Measurements from ENCODE around the gene NCKAP5. TPM values are rescaled to one million over a fixed set of nuclear protein-coding genes. Genes with fewer than 3 reads are reported as not detected.

Gene NCKAP5
- total and polyA plus RNA-seq, 9 donors, result 0.80 to 2.7 (median 2.2) TPM

DNA sequence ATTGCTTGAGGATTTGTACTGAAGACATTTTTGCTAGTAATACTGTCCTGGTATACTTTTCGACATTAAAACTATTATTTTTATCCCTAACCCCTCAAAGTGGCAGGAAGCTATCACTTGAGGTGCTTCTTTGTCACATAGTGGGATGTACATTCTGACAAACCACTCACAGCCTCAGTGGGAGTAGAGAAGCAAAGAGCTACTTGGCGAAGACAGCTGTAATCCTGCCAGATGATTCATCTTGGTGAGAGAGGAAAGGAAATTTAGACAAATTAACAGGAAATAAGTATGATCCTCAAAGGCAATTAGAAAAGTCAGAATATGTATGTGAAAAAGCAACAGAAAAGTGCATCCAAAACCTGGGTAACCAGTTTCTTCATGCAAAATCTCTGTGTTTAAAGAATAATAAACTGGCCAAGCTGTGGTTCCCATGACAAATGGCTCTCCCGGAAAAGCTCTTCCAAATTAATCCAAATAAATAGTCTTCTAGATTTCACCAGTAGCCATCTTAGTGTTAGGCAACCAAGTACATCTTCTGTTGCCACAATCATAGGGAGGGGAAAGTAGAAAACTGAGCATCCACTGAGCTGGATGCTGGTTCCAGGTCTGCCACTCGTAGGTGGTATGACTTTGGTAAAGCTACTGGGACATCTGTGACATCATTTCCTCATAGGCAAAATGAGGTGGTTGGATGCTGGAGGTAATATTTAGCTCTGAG is 590.3 kb downstream of the NCKAP5 start:
- Histone ChIP-seq H3K9me3 (no peaks in the 10 kb centered on the region), H3K4me1 (ENCODE audit: insufficient read depth) (no peaks in the 10 kb centered on the region), H3K36me3 (no peaks in the 10 kb centered on the region), H3K27me3 (no peaks in the 10 kb centered on the region), H3K4me3 (no peak overlapping the region), H3K27ac (no peak overlapping the region)
- DNase-seq, result no peak
- WGBS, 3 donors, result 46 to 51% (median 50%) methylated on average over 4 of the region's 4 CpGs
- TF ChIP-seq POLR2A (IDR thresholded peaks at IDR 0.05) (no peak), EP300 (IDR thresholded peaks at IDR 0.05) (no peak)
- TF ChIP-seq, protein P1, sequence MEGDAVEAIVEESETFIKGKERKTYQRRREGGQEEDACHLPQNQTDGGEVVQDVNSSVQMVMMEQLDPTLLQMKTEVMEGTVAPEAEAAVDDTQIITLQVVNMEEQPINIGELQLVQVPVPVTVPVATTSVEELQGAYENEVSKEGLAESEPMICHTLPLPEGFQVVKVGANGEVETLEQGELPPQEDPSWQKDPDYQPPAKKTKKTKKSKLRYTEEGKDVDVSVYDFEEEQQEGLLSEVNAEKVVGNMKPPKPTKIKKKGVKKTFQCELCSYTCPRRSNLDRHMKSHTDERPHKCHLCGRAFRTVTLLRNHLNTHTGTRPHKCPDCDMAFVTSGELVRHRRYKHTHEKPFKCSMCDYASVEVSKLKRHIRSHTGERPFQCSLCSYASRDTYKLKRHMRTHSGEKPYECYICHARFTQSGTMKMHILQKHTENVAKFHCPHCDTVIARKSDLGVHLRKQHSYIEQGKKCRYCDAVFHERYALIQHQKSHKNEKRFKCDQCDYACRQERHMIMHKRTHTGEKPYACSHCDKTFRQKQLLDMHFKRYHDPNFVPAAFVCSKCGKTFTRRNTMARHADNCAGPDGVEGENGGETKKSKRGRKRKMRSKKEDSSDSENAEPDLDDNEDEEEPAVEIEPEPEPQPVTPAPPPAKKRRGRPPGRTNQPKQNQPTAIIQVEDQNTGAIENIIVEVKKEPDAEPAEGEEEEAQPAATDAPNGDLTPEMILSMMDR (IDR thresholded peaks at IDR 0.05), result no peak
- intact Hi-C loops (cut with DNase I), result no loop called here

DNA sequence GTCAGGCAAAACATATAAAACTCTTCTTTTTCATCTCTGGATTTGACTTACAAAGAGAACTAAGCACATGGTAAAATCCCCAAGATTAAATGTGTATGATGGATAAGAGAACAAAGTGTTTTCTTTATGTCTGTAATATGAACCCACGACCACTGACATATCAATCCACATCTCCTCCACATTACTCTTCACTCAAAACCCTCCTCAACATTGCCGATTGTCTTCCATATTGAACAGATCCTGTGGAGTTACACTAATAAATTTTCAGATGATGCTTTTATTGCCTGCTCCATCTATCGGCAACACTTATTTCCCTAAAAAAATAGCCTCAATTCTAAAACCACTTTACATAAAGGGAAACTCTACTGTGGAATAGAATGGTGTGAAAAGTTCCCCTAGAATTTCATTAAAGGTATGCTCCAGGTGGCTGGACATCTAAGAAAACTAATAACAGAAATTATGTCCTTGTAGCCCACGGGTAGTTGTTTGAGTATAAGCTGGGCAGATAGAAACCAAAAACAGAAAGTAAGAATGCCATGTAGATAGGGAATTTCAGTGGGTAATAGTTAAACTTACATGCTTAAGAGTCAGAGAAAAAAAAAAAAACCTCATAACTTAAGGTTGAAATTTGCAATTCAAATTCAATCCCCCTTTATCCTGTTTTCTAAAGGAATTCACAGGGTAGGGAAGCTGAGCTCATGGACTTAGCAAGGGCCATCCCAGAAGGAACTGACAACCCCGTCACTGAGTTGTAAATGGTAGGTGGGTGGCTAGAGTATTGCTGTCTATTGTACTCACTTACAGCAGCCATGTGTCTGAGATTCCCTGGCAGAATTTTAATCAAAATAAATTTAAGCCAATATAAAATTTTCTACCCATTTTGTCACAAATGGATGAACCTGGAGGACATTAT is 592.8 kb downstream of the NCKAP5 start:
- Histone ChIP-seq H3K36me3 (no peaks in the 10 kb centered on the region), H3K4me1 (ENCODE audit: insufficient read depth) (no peaks in the 10 kb centered on the region), H3K4me3 (no peak overlapping the region), H3K27me3 (no peaks in the 10 kb centered on the region), H3K27ac (no peak overlapping the region), H3K9me3 (no peaks in the 10 kb centered on the region)
- no peak for DNase-seq
- no peak for TF ChIP-seq POLR2A (IDR thresholded peaks at IDR 0.05)
- TF ChIP-seq, protein P1 (IDR thresholded peaks at IDR 0.05), result no peak
- WGBS, 3 donors, result 46 to 62% (median 59%) methylated on average over 5 of the region's 5 CpGs
- intact Hi-C loops (cut with DNase I), result no loop called here

DNA sequence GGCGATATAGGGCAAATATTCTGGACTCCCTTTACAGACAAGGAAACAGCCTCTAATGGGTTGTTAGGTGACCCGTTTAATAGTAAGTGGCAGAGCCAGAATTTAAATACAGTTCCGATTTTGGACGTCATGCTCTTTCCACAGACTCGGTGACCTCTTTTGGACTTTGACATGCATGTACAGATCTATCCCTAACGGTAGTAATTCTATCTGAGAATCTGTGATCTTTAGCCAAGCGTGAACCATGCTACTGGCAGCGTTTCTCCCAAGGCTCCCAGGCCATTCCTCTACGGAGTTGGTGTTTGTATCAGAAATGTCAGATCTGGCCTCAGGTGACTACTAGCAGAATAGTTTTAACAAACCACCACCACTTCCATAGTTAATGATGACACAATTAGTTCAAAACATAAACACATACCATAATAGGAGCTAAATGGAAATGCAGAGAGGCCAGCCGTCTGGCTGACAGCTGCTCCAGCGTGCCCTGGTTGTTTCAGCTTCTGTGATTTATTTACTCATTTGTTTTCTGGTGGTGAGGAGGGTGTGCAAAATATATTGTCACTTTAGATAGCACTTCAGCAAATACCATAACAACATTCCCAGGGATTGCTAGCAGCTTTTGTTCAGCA is 593.7 kb downstream of the NCKAP5 start:
- 60 to 69% (median 67%) methylated on average over 11 of the region's 11 CpGs for WGBS, 3 donors
- intact Hi-C loops (cut with DNase I), result no loop called here
- Histone ChIP-seq H3K36me3 (no peaks in the 10 kb centered on the region), H3K27ac (no peak overlapping the region), H3K9me3 (no peaks in the 10 kb centered on the region), H3K4me3 (no peak overlapping the region), H3K4me1 (ENCODE audit: insufficient read depth) (no peaks in the 10 kb centered on the region), H3K27me3 (no peaks in the 10 kb centered on the region)
- DNase-seq, result no peak
- TF ChIP-seq, protein P1 (IDR thresholded peaks at IDR 0.05), result no peak
- TF ChIP-seq POLR2A (IDR thresholded peaks at IDR 0.05), result no peak
- TF ChIP-seq EP300 (IDR thresholded peaks at IDR 0.05), result no peak

DNA sequence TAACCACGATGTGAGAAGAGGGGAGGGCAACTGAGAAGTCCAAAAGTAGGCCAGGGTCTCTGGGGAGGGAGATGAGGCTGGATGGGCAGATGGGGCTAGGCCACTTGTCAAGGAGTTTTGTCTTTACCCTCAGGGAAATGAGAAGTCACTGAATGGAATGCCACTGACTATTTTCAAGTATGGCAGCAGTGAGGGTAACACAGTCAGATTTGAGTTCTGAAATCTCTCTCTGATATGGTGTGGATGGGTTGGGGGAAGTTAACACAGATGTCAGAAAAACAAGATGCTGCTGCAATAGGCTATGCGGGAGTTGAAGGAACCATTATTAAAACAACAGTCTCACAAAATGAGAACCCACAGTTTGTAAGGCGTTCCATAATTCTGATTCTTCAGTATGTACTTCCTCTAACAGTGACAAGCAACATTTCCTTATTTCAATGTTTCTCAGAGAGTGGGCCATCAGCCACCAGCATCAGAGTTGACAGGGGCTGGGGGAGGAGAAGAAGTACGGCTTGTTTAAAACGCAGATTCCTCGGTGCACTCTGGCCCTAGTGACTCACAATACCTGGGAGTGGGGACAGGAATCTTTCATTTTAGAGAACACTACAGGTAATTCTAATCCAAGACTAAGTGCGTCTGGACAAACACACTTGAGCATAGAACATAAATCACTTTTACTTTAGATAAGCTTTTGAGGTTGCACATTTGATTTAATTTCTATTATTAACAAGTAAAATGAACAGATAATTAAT is 596.8 kb downstream of the NCKAP5 start:
- Histone ChIP-seq H3K36me3 (no peaks in the 10 kb centered on the region), H3K27ac (no peak overlapping the region), H3K4me1 (ENCODE audit: insufficient read depth) (no peaks in the 10 kb centered on the region), H3K9me3 (no peaks in the 10 kb centered on the region), H3K4me3 (no peak overlapping the region), H3K27me3 (no peaks in the 10 kb centered on the region)
- intact Hi-C loops (cut with DNase I), result no loop called here
- TF ChIP-seq, protein P1 (IDR thresholded peaks at IDR 0.05), result no peak
- TF ChIP-seq POLR2A (IDR thresholded peaks at IDR 0.05) (no peak), EP300 (IDR thresholded peaks at IDR 0.05) (no peak)
- no peak for DNase-seq
- WGBS, 3 donors, result 79 to 85% (median 80%) methylated on average over 7 of the region's 7 CpGs

Data from ovary (tissue), 9 donors.